ENCODE data around the gene RPIA.
"Not testable (repeated sequence)": the region's sequence is repeated elsewhere in the genome, so short reads cannot be mapped to it uniquely, and the experiment has no call there.

Gene RPIA

GRCh38 chr2:88737385-88737784 is 45.9 kb downstream of the RPIA start:
- DNase-seq, result peak; percentile 19

GRCh38 chr2:88738271-88738670 is 46.8 kb downstream of the RPIA start:
- peak; percentile 41 for DNase-seq

GRCh38 chr2:88739985-88740600 is 48.6 kb downstream of the RPIA start:
- peak; percentile 62 for DNase-seq

- DNase-seq, result no peak
Measured at GRCh38 chr2:88746929-88747490, 55.5 kb downstream of the RPIA start.

GRCh38 chr2:88747990-88748389 is 56.5 kb downstream of the RPIA start:
- no peak for DNase-seq

GRCh38 chr2:88751768-88752167 is 60.3 kb downstream of the RPIA start:
- DNase-seq, result no peak

- DNase-seq, result no peak
Measured at GRCh38 chr2:88753833-88754584, 62.5 kb downstream of the RPIA start.

GRCh38 chr2:88754585-88755320 is 63.3 kb downstream of the RPIA start:
- no peak for DNase-seq

- no peak for DNase-seq
Measured at GRCh38 chr2:88755836-88756235, 64.4 kb downstream of the RPIA start.

GRCh38 chr2:88757025-88757424 is 65.6 kb downstream of the RPIA start:
- no peak for DNase-seq

GRCh38 chr2:88758702-88759101 is 67.2 kb downstream of the RPIA start:
- not testable (repeated sequence) for DNase-seq

- no peak for DNase-seq
Measured at GRCh38 chr2:88760819-88761598, 69.5 kb downstream of the RPIA start.

GRCh38 chr2:88764141-88764849 is 72.8 kb downstream of the RPIA start:
- DNase-seq, result no peak

- DNase-seq, result no peak
Measured at GRCh38 chr2:88764850-88765153, 73.3 kb downstream of the RPIA start.

- peak; percentile 28 for DNase-seq
Measured at GRCh38 chr2:88765154-88765888, 73.8 kb downstream of the RPIA start.

GRCh38 chr2:88765889-88766481 is 74.5 kb downstream of the RPIA start:
- DNase-seq, result not testable (repeated sequence)

GRCh38 chr2:88770016-88770415 is 78.5 kb downstream of the RPIA start:
- DNase-seq, result no peak

- not testable (repeated sequence) for DNase-seq
Measured at GRCh38 chr2:88773233-88774028, 82.0 kb downstream of the RPIA start.

GRCh38 chr2:88789213-88789612 is 97.7 kb downstream of the RPIA start:
- DNase-seq, result not testable (repeated sequence)

GRCh38 chr2:88795932-88796331 is 104.5 kb downstream of the RPIA start:
- DNase-seq, result not testable (repeated sequence)
